Endothelial cell of umbilical vein (primary cell): Measurements from ENCODE around the gene ETF1.

Source experiments
- CTCF ChIP-seq, 2 donors: IDR thresholded peaks; 1 replicate in 1 of 2; 2 replicates in 1 of 2; pipeline ENCODE4 v1.5.1; 2011; ENCODE audit warnings: low read length in 2 of 2, mild to moderate bottlenecking in 2 of 2, moderate library complexity in 2 of 2, control low read depth in 1 of 2, inconsistent platforms in 1 of 2, low read depth in 1 of 2; ENCODE audit not compliant: insufficient read depth in 1 of 2; ENCODE audit errors: extremely low read depth in 1 of 2
- POLR2A ChIP-seq: IDR thresholded peaks from 2 replicates; pipeline ENCODE4 v1.6.1; 2012; ENCODE audit warnings: low read depth, mild to moderate bottlenecking, control low read depth, low read length

GRCh38 chr5:138564242-138564641 lies 21.2 kb upstream of the ETF1 start:
- TF ChIP-seq POLR2A, result no peak
- no peak for TF ChIP-seq CTCF (IDR thresholded peaks at IDR 0.05; ENCODE audit: extremely low read depth in 1 of 2, insufficient read depth in 1 of 2, low read depth in 1 of 2, low read length in 2 of 2)
